Stimulated activated CD4-positive, alpha-beta T cell treated with anti-CD3 and anti-CD28 coated beads, TNF-alpha, amount 100 ng/mL, for 48 hours (primary cell): Measurements from ENCODE around the gene HSF4.

Experiments used
- DNase-seq, 3 donors: peaks; one replicate each; pipeline ENCODE4 v3.0.0-alpha.2; 2020; ENCODE audit warnings: low read depth in 3 of 3

HSF4 gene

GRCh38 chr16:67200491-67200890 lies 35.9 kb downstream of the HSF4 start:
- no peak for DNase-seq

- no peak for DNase-seq
Observed at GRCh38 chr16:67201411-67202345, 37.1 kb downstream of the HSF4 start.

- DNase-seq: no peak
Observed at GRCh38 chr16:67202426-67202825, 37.9 kb downstream of the HSF4 start.

- no peak for DNase-seq
Observed at GRCh38 chr16:67202956-67203493, 38.5 kb downstream of the HSF4 start.

GRCh38 chr16:67204076-67204475 lies 39.5 kb downstream of the HSF4 start:
- no peak for DNase-seq

- no peak for DNase-seq
Observed at GRCh38 chr16:67206129-67206837, 41.7 kb downstream of the HSF4 start.

- DNase-seq: no peak
Observed at GRCh38 chr16:67206838-67207248, 42.3 kb downstream of the HSF4 start.

GRCh38 chr16:67207249-67208091 lies 42.9 kb downstream of the HSF4 start:
- no peak for DNase-seq

- no peak for DNase-seq
Observed at GRCh38 chr16:67208154-67208896, 43.8 kb downstream of the HSF4 start.

GRCh38 chr16:67209565-67209964 lies 45.0 kb downstream of the HSF4 start:
- no peak for DNase-seq

GRCh38 chr16:67210069-67210937 lies 45.8 kb downstream of the HSF4 start:
- no peak for DNase-seq

GRCh38 chr16:67211674-67212073 lies 47.1 kb downstream of the HSF4 start:
- no peak for DNase-seq

GRCh38 chr16:67212766-67213165 lies 48.2 kb downstream of the HSF4 start:
- DNase-seq: no peak

- no peak for DNase-seq
Observed at GRCh38 chr16:67213197-67214019, 48.9 kb downstream of the HSF4 start.

GRCh38 chr16:67215706-67216105 lies 51.2 kb downstream of the HSF4 start:
- DNase-seq: no peak

GRCh38 chr16:67216612-67217490 lies 52.3 kb downstream of the HSF4 start:
- no peak for DNase-seq
